Measurements from ENCODE around the gene MS4A8.

- TF ChIP-seq EZH2 (IDR thresholded peaks at IDR 0.05; ENCODE audit: borderline replicate concordance) (no peak), CTCF (IDR thresholded peaks at IDR 0.05; ENCODE audit: poor library complexity) (no peak), EZH2phosphoT487 (IDR thresholded peaks at IDR 0.05; ENCODE audit: low read depth, severe bottlenecking, unreplicated experiment) (no peak)
These were observed 7.5 kb downstream of the MS4A8 start for GRCh38 chr11:60706931-60707330.
